H1 (cell line): ENCODE measurements around the gene S100A6. TPM values are rescaled to one million over a fixed set of nuclear protein-coding genes. Genes with fewer than 3 reads are reported as not detected.

Experiments
- CTCF ChIA-PET: fragments of 300-600 bp; sonication (Branson Sonifier 250); formaldehyde crosslinking; loops from one replicate; lab custom pipeline; 2021; ENCODE audit not compliant: partially characterized antibody; lab: Charles Lee
- POLR2A ChIA-PET: fragments of 300-600 bp; sonication (Branson Sonifier 250); formaldehyde crosslinking; loops from one replicate; lab custom pipeline; 2021; ENCODE audit warnings: inconsistent platforms; ENCODE audit not compliant: partially characterized antibody; lab: Charles Lee
- DNase-seq, 2 experiments: peaks; one replicate each; pipeline versions ENCODE4 v3.0.0 to v3.0.0-alpha.2; 2010 to 2022; ENCODE audit warnings: low spot score in 2 of 2, low read depth in 1 of 2, mixed read lengths in 1 of 2
- FAIRE-seq: peaks from 2 replicates; lab custom pipeline; 2011; peaks lifted over from hg19 to GRCh38; lab: Jason Lieb, UNC
- H2AFZ ChIP-seq: 2 replicates; pipeline ENCODE4 v1.8.1; 2012; ENCODE audit warnings: low read length, inconsistent platforms
- H2AK5ac ChIP-seq: 2 replicates; pipeline ENCODE4 v1.6.1; 2013; ENCODE audit warnings: low read depth, low read length
- H2BK120ac ChIP-seq: replicated peaks from 2 replicates; pipeline ENCODE3; 2013; ENCODE audit warnings: low read depth, low read length, inconsistent platforms
- H2BK12ac ChIP-seq: 2 replicates; pipeline ENCODE4 v1.6.1; 2013; ENCODE audit warnings: low read depth, low read length
- H2BK15ac ChIP-seq: 2 replicates; pipeline ENCODE4 v1.6.1; 2013; ENCODE audit warnings: low read length
- H2BK20ac ChIP-seq: 2 replicates; pipeline ENCODE4 v1.6.1; 2013; ENCODE audit warnings: low read length
- H2BK5ac ChIP-seq: 2 replicates; pipeline ENCODE4 v1.6.1; 2013; ENCODE audit warnings: low read depth, low read length
- H3K14ac ChIP-seq: 2 replicates; pipeline ENCODE4 v1.6.1; 2013; ENCODE audit warnings: inconsistent platforms; ENCODE audit not compliant: insufficient read length
- H3K18ac ChIP-seq: 2 replicates; pipeline ENCODE4 v1.6.1; 2013; ENCODE audit warnings: low read length; ENCODE audit errors: extremely low read depth
- H3K23ac ChIP-seq: 2 replicates; pipeline ENCODE4 v1.6.1; 2013; ENCODE audit warnings: inconsistent platforms; ENCODE audit not compliant: insufficient read length
- H3K23me2 ChIP-seq: 2 replicates; pipeline ENCODE4 v1.6.1; 2013; ENCODE audit warnings: low read depth, low read length
- H3K27ac ChIP-seq: 2 replicates; pipeline ENCODE4 v1.6.1; 2011; ENCODE audit warnings: low read depth, low read length, inconsistent platforms
- H3K27me3 ChIP-seq, 4 experiments: replicated peaks in 1 of 4; 1 replicate in 1 of 4; 2 replicates in 3 of 4; pipeline versions ENCODE4 v1.6.1 to v1.8.1; 2011 to 2013; ENCODE audit warnings: low read length in 3 of 4, mild to moderate bottlenecking in 3 of 4, inconsistent platforms in 2 of 4, mixed read lengths in 2 of 4, moderate library complexity in 1 of 4; ENCODE audit not compliant: control insufficient read depth in 3 of 4, insufficient read depth in 3 of 4; ENCODE audit errors: extremely low read depth in 1 of 4
- H3K36me3 ChIP-seq, 4 experiments: 2 replicates each; pipeline versions ENCODE4 v1.6.1 to v1.8.1; 2011 to 2013; ENCODE audit warnings: mild to moderate bottlenecking in 4 of 4, low read length in 3 of 4, moderate library complexity in 2 of 4, control low read depth in 1 of 4, inconsistent platforms in 1 of 4; ENCODE audit not compliant: insufficient read depth in 4 of 4, control insufficient read depth in 2 of 4
- H3K4ac ChIP-seq: replicated peaks from 2 replicates; pipeline ENCODE3; 2013; ENCODE audit warnings: low read length, low read depth, mixed read lengths, inconsistent platforms; ENCODE audit not compliant: insufficient read length
- H3K4me1 ChIP-seq, 4 experiments: replicated peaks in 1 of 4; 1 replicate in 1 of 4; 2 replicates in 3 of 4; pipeline versions ENCODE4 v1.6.1 to v1.8.1; 2011 to 2013; ENCODE audit warnings: low read length in 3 of 4, inconsistent platforms in 2 of 4, mixed read lengths in 1 of 4; ENCODE audit not compliant: insufficient read depth in 4 of 4, control insufficient read depth in 3 of 4
- H3K4me2 ChIP-seq, 2 experiments: 2 replicates each; pipeline versions ENCODE4 v1.6.1 to v1.8.1; 2011 to 2013; ENCODE audit warnings: low read depth in 2 of 2, low read length in 2 of 2, control low read depth in 1 of 2, inconsistent platforms in 1 of 2, mild to moderate bottlenecking in 1 of 2; ENCODE audit not compliant: insufficient read depth in 1 of 2
- H3K4me3 ChIP-seq, 4 experiments: fragments of 200-600, 300-600 bp in 1 of 4; sonication (generic), shearing (Covaris generic), sonication (Bioruptor Twin) in 1 of 4; 2 replicates each; pipeline versions ENCODE4 v1.5.1 to v1.8.1; 2011 to 2016; ENCODE audit warnings: low read length in 4 of 4, low read depth in 3 of 4, control low read depth in 2 of 4, inconsistent platforms in 2 of 4, mild to moderate bottlenecking in 2 of 4, mixed read lengths in 1 of 4, moderate library complexity in 1 of 4; ENCODE audit not compliant: insufficient read depth in 2 of 4; ENCODE audit errors: extremely low read depth in 1 of 4
- H3K56ac ChIP-seq: replicated peaks from 2 replicates; pipeline ENCODE3; 2013; ENCODE audit warnings: low read depth, mild to moderate bottlenecking, mixed read lengths, low read length, inconsistent platforms; ENCODE audit not compliant: insufficient read length
- H3K79me1 ChIP-seq: 2 replicates; pipeline ENCODE4 v1.6.1; 2013; ENCODE audit warnings: low read depth, low read length, control low read depth
- H3K79me2 ChIP-seq, 2 experiments: 2 replicates each; pipeline versions ENCODE4 v1.6.1 to v1.8.1; 2012 to 2013; ENCODE audit warnings: low read length in 2 of 2, mild to moderate bottlenecking in 2 of 2, inconsistent platforms in 1 of 2; ENCODE audit not compliant: insufficient read depth in 2 of 2, control insufficient read depth in 1 of 2
- H3K9ac ChIP-seq, 4 experiments: replicated peaks in 1 of 4; 1 replicate in 1 of 4; 2 replicates in 3 of 4; pipeline versions ENCODE4 v1.6.1 to v1.8.1; 2011 to 2013; ENCODE audit warnings: low read depth in 3 of 4, low read length in 3 of 4, control low read depth in 2 of 4, mild to moderate bottlenecking in 2 of 4, moderate library complexity in 2 of 4, inconsistent platforms in 1 of 4; ENCODE audit errors: extremely low read depth in 1 of 4
- H3K9me3 ChIP-seq, 2 experiments: 2 replicates each; pipeline versions ENCODE4 v1.6.1 to v1.8.1; 2012 to 2013; ENCODE audit warnings: mild to moderate bottlenecking in 2 of 2, moderate library complexity in 2 of 2, control low read depth in 1 of 2, inconsistent platforms in 1 of 2, low read depth in 1 of 2, low read length in 1 of 2, mixed read lengths in 1 of 2; ENCODE audit not compliant: insufficient read depth in 2 of 2
- H4K20me1 ChIP-seq, 2 experiments: replicated peaks in 1 of 2; 2 replicates each; pipeline versions ENCODE3 to v1.8.1; 2011 to 2013; ENCODE audit warnings: inconsistent platforms in 2 of 2, low read length in 2 of 2, mild to moderate bottlenecking in 1 of 2; ENCODE audit not compliant: insufficient read depth in 2 of 2, control insufficient read depth in 1 of 2
- H4K5ac ChIP-seq: 2 replicates; pipeline ENCODE4 v1.6.1; 2013; ENCODE audit warnings: low read length, low read depth, mixed read lengths, inconsistent platforms; ENCODE audit not compliant: insufficient read length
- H4K8ac ChIP-seq: 2 replicates; pipeline ENCODE4 v1.8.0; 2013; ENCODE audit warnings: mild to moderate bottlenecking, moderate library complexity, low read length, inconsistent platforms; ENCODE audit not compliant: insufficient read depth; ENCODE audit errors: extremely low read depth
- H4K91ac ChIP-seq: replicated peaks from 2 replicates; pipeline ENCODE3; 2013; ENCODE audit warnings: low read length, mixed read lengths, inconsistent platforms; ENCODE audit not compliant: insufficient read length
- CHD2 ChIP-seq: IDR thresholded peaks from 2 replicates; pipeline ENCODE4 v1.6.1; 2012; ENCODE audit warnings: low read length, improper control_type of control experiment
- GABPA ChIP-seq: IDR thresholded peaks from 2 replicates; pipeline ENCODE4 v1.6.1; 2011; ENCODE audit warnings: mild to moderate bottlenecking, low read length, moderate library complexity, borderline replicate concordance; ENCODE audit not compliant: insufficient read depth
- GTF2F1 ChIP-seq: IDR thresholded peaks from 2 replicates; pipeline ENCODE4 v1.6.1; 2012; ENCODE audit warnings: low read depth, low read length, improper control_type of control experiment, borderline replicate concordance
- HDAC6 ChIP-seq: IDR thresholded peaks from one replicate; pipeline ENCODE4 v1.7.1; 2012; ENCODE audit warnings: low read depth, mild to moderate bottlenecking, inconsistent platforms, low read length, moderate library complexity
- POLR2AphosphoS5 ChIP-seq: IDR thresholded peaks from 2 replicates; pipeline ENCODE4 v1.6.1; 2011; ENCODE audit warnings: low read depth, low read length
- POU5F1 ChIP-seq: IDR thresholded peaks from 2 replicates; pipeline ENCODE4 v1.6.1; 2011; ENCODE audit warnings: low read depth, mild to moderate bottlenecking, low read length, moderate library complexity
- RAD21 ChIP-seq, 2 experiments: IDR thresholded peaks in 1 of 2; conservative IDR thresholded peaks in 1 of 2; 2 replicates each; pipeline ENCODE4 v1.6.1; 2011; ENCODE audit warnings: low read depth in 2 of 2, low read length in 2 of 2, improper control_type of control experiment in 1 of 2, inconsistent platforms in 1 of 2, mild to moderate bottlenecking in 1 of 2, moderate library complexity in 1 of 2
- RFX5 ChIP-seq: IDR thresholded peaks from 2 replicates; pipeline ENCODE4 v1.6.1; 2011; ENCODE audit warnings: low read depth, low read length, improper control_type of control experiment, borderline replicate concordance
- TAF1 ChIP-seq: IDR thresholded peaks from 2 replicates; pipeline ENCODE4 v1.6.1; 2011; ENCODE audit warnings: mild to moderate bottlenecking, low read depth, low read length
- TBP ChIP-seq: IDR thresholded peaks from 2 replicates; pipeline ENCODE4 v1.6.1; 2011; ENCODE audit warnings: low read depth, low read length, improper control_type of control experiment
- WGBS, 2 experiments: shearing (Covaris generic) in 1 of 2; methylation state at CpG; one replicate each; pipeline versions ENCODE4 v1.1.6 to v1.1.7; 2013 to 2015; ENCODE audit warnings: low lambda C conversion rate in 2 of 2, mixed read lengths in 2 of 2, inconsistent platforms in 1 of 2, low coverage in 1 of 2, missing lambda C conversion rate in 1 of 2; ENCODE audit not compliant: insufficient replicate concordance in 2 of 2, insufficient coverage in 1 of 2, insufficient read length in 1 of 2; ENCODE audit errors: extremely low coverage in 1 of 2, missing lambda C conversion rate in 1 of 2; 5-methylcytosine and 5-hydroxymethylcytosine counted together
- polyA plus RNA-seq, 7 experiments: library from polyadenylated mRNA; depleted of rRNA in 3 of 7; stranded (reverse) in 5 of 7; unstranded in 2 of 7; fragments of >200 nt in 5 of 7; fragments of 200-250 nt in 2 of 7; gene quantifications; 1 replicate in 5 of 7; 2 replicates in 1 of 7; 4 replicates in 1 of 7; pipeline versions ENCODE4 v1.2.1 to v1.2.3, GENCODE V29; 2011 to 2013; ENCODE audit warnings: missing spikeins in 2 of 7, mixed read lengths in 2 of 7
- total RNA-seq: library from RNA; stranded (reverse); fragmentation: NEBNext Ultra II Directional; extraction: Animal tissue kit (Norgen Biotek cat#: 25700); gene quantifications from 2 replicates; pipeline ENCODE4 v1.2.1, GENCODE V29; 2021

Gene S100A6
- total and polyA plus RNA-seq, 2 of the 8 experiments (the other 6 are each of a cell fraction or from before 2014, with no cell fraction given): 11.1 to 63.0 TPM

- H3K27ac ChIP-seq: no peak overlapping the region
- POLR2A ChIA-PET: interaction anchor here (0.6 to 2.7 kb wide), 4 partner anchors 33 to 50 kb away, joined by 3 to 10 read pairs (median 3); partner anchors contain the start of genes S100A13 and S100A6
Observed at GRCh38 chr1:153585006-153585405, 49.2 kb upstream of the S100A6 start.

More at GRCh38 chr1:153585006-153585405, 49.2 kb upstream of the S100A6 start:
- H3K4me1 ChIP-seq: no peaks in the 10 kb centered on the region
- no peak overlapping the region for H2BK120ac ChIP-seq
- no peak overlapping the region for H3K56ac ChIP-seq
- H2AK5ac ChIP-seq: no peak overlapping the region
- H3K18ac ChIP-seq: no peak overlapping the region
- H3K36me3 ChIP-seq: no peaks in the 10 kb centered on the region
- H3K9me3 ChIP-seq: peaks cover 0 to 2% of the 10 kb centered on the region in 2 experiments; a peak in 1 of 4 replicates
- DNase-seq (no peak), FAIRE-seq (no peak)
- no peak overlapping the region for H3K14ac ChIP-seq
- H4K20me1 ChIP-seq: no peaks in the 10 kb centered on the region
- H3K4ac ChIP-seq: no peak overlapping the region
- H3K79me1 ChIP-seq: no peaks in the 10 kb centered on the region
- H4K5ac ChIP-seq: no peak overlapping the region
- H3K23ac ChIP-seq: no peak overlapping the region
- TF ChIP-seq RAD21 (IDR thresholded peaks at IDR 0.05 in 1 of 2, conservative IDR thresholded peaks at IDR 0.05 in 1 of 2; ENCODE audit: low read depth in 2 of 2, low read length in 2 of 2): no peak
- no peak for TF ChIP-seq POU5F1
- TF ChIP-seq POLR2AphosphoS5: no peak
- TF ChIP-seq RFX5: no peak
- no peak for TF ChIP-seq GTF2F1
- TF ChIP-seq GABPA: no peak
- no peak for TF ChIP-seq TAF1
- no peak for TF ChIP-seq TBP
- TF ChIP-seq HDAC6: no peak
- TF ChIP-seq CHD2: no peak
- no peak overlapping the region for H2BK5ac ChIP-seq
- H3K79me2 ChIP-seq: no peaks in the 10 kb centered on the region
- H3K9ac ChIP-seq: no peak overlapping the region
- H2BK20ac ChIP-seq: no peak overlapping the region
- no peaks in the 10 kb centered on the region for H3K23me2 ChIP-seq
- H4K8ac ChIP-seq: no peak overlapping the region
- no peak overlapping the region for H2BK12ac ChIP-seq
- CTCF ChIA-PET: interaction anchor here (0.7 to 1.9 kb wide), 9 partner anchors 11 to 64 kb away, joined by 3 to 7 read pairs (median 4); no protein-coding TSS in a partner anchor
- H3K4me2 ChIP-seq: no peak overlapping the region
- no peaks in the 10 kb centered on the region for H3K27me3 ChIP-seq
- WGBS, 2 experiments: 100% methylated on average over 1 of the region's 1 CpG; no CpG with 5 or more reads in 1 of the 2 experiments
- no peak overlapping the region for H2BK15ac ChIP-seq
- H2AFZ ChIP-seq: no peak overlapping the region
- H4K91ac ChIP-seq: no peak overlapping the region
- H3K4me3 ChIP-seq: no peak overlapping the region
